Measurements from ENCODE around the gene SLC15A2.
"Not testable (repeated sequence)": the region's sequence is repeated elsewhere in the genome, so short reads cannot be mapped to it uniquely, and the experiment has no call there.

SLC15A2 gene, protein sequence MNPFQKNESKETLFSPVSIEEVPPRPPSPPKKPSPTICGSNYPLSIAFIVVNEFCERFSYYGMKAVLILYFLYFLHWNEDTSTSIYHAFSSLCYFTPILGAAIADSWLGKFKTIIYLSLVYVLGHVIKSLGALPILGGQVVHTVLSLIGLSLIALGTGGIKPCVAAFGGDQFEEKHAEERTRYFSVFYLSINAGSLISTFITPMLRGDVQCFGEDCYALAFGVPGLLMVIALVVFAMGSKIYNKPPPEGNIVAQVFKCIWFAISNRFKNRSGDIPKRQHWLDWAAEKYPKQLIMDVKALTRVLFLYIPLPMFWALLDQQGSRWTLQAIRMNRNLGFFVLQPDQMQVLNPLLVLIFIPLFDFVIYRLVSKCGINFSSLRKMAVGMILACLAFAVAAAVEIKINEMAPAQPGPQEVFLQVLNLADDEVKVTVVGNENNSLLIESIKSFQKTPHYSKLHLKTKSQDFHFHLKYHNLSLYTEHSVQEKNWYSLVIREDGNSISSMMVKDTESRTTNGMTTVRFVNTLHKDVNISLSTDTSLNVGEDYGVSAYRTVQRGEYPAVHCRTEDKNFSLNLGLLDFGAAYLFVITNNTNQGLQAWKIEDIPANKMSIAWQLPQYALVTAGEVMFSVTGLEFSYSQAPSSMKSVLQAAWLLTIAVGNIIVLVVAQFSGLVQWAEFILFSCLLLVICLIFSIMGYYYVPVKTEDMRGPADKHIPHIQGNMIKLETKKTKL
- 0.71 to 2.4 (median 1.9) reads per million in 3 experiments for total RNA-seq

DNA sequence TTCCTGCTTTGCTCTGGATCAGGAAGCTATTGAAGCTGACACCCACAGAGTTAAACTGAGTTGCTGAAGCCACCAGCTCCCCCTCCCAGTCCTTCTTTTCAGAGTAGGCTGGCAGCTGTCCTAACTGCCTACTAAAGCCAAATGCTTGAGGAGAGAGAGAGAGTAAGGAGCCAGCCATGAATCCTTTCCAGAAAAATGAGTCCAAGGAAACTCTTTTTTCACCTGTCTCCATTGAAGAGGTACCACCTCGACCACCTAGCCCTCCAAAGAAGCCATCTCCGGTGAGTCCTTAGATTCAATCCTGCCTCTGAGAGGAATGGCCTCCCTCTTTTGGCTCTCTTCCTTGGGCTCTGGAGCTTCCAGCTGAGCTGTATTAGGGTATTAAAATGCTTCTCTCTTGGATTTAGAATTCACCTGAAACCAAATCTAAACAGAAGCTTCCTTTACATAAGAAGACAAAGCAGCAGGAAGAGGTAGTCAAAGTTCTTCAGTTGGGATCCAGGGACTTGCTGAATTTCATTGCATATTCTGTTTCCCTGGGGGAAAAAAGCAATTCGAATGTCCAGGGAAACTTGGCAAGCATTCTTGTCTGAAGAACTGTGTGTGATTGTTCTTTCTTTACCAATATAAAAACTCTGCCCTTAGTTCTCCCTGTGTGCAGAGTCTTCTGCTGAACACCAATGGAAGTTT lies at the start of gene SLC15A2:
TSS of gene SLC15A2 (plus strand) at position 101 of the 690 bp plus-strand sequence. CDS start at position 177, 76 bp downstream.
- no peak for DNase-seq

DNA sequence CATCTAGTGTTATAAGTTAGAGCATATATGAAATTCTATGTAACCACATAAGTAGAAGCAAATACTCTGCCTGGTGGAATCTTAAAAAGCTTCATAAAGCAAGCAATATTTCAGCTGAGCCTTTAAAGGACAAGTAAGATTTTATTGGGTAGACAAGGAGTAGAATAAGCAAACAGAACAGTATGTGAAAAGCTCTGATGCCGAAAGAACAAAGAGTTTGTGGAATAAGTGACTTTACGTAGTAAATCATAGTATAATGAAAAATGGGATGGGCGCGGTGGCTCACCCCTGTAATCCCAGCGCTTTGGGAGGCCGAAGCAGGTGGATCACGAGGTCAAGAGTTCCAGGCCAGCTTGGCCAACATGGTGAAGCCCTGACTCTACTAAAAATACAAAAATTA lies 49.3 kb upstream of the SLC15A2 start:
- no peak for DNase-seq

DNA sequence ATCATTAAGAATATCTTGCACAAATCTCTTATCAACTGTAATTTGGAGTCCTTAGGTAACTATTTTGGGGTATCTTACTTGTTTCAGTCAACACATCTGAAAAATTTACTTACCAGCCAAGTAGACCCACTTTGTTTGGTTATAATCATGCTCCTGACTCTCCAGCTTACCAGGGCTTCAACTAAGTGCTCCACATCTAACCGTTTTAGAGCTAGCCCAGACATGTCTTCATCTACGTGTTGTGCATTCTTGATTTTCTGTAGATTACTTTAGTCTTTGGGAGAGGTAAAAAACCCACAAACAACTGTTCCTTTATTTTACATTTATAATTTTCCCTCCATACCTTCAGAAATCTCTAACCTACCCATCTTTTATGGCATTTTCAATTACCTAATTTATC lies 41.9 kb upstream of the SLC15A2 start:
- no peak for DNase-seq

DNA sequence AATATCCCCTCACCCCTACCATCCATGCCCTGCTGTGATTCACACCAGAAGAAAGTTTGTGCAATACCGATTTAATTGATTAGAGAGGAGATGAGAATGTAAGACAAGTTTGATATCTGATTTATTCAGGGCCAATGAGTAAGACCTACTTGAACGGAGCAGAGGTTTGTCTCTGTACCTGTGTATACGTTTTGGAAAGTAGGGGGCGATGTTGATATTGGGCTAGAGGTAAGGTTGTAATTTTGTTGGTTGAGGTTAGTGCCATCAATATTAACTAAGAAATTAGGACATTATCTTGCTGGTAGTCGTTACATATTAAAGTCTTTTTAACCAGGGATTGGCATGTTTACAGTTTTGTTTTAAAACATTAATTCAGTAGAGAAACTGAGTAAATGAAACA lies 38.6 kb upstream of the SLC15A2 start:
- no peak for DNase-seq

DNA sequence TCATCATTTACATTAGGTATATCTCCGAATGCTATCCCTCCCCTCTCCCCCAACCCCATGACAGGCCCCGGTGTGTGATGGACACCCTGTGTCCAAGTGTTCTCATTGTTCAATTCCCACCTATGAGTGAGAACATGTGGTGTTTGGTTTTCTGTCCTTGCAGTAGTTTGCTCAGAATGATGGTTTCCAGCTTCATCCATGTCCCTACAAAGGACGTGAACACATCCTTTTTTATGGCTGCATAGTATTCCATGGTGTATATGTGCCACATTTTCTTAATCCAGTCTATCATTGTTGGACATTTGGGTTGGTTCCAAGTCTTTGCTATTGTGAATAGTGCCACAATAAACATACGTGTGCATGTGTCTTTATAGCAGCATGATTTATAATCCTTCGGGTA lies 36.4 kb upstream of the SLC15A2 start:
- DNase-seq, result not testable (repeated sequence)

DNA sequence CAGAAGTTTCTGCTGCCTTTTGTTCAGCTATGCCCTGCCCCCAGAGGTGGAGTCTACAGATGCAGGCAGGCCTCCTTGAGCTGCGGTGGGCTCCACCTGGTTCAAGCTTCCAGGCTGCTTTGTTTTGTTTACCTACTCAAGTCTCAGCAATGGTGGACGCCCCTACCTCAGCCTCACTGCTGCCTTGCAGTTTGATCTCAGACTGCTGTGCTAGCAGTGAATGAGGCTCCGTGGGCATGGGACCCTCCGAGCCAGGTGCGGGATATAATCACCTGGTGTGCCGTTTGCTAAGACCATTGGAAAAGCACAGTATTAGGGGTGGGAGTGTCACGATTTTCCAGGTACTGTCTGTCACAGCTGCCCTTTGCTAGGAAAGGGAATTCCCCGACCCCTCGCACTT lies 31.0 kb upstream of the SLC15A2 start:
- not testable (repeated sequence) for DNase-seq

DNA sequence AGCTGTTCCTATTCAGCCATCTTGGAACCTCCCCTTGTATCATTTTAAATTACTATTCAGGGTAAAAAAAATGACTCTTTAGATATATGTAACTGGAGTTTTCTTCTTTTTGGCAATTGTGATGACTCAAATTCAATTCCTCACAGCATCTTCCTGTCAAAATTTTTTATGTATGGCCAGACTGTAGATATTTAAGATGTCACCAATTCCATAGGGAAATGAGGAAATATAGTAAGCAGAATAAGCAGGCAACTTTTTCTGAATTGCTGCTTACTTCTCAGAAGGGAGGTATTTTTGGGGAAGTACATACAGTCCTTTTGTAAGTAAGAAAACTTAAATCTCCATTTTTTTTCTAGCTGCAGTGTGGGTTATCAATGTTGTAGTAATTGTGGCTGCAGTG lies 30.4 kb upstream of the SLC15A2 start:
- DNase-seq, result no peak

DNA sequence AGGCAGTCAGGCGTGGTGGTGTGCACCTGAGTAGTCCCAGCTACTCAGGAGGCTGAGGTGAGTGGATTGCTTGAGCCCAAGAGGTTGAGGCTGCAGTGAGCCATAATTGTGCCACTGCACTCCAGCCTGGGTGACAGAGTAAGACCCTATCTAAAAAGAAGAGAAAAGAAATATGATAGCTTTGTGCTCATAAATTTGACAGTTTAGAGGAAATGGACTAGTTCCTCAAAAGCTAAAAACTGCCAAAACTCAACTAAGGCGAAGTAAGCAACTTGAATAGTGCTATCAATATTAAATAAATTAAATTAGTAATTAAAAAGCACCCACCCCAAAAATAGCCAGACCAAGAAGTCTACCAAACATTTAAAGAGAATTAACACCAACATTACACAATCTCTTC lies 24.5 kb upstream of the SLC15A2 start:
- no peak for DNase-seq

DNA sequence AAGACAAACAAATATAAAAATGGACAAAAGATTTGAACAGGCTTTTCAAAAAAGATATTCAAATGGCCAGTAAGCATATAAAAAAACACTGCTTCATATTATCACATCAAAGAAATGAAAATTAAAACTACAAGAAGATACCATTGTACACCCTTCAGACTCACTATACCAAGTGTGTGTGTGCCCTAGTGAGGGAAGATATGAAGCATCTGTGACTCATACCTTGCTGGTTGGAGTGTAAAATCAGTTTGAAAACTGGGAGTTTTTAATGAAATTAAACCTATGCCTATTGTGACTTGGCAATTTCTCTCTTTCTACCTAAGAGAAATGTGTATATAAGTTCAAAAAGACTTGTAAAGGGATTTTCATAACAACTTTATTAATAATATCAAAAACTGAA lies 23.5 kb upstream of the SLC15A2 start:
- no peak for DNase-seq

DNA sequence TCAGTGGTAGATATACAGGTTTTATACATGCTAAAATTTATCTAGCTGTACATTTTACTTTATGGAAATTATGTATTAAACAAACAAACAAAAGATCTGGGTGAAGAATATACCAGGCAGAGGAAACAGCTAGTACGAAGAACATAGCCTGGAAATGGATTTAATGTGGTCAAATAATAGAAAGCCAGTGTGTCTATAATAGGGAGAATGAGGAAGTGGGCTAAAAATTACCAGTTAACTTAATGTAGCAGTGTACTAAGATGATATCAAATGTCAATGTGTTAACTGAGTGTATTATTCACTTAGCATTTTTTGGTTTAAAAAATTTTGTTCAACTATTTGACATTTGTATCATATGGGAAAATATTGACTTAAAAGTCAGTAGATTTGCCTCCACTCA lies 22.8 kb upstream of the SLC15A2 start:
- no peak for DNase-seq

DNA sequence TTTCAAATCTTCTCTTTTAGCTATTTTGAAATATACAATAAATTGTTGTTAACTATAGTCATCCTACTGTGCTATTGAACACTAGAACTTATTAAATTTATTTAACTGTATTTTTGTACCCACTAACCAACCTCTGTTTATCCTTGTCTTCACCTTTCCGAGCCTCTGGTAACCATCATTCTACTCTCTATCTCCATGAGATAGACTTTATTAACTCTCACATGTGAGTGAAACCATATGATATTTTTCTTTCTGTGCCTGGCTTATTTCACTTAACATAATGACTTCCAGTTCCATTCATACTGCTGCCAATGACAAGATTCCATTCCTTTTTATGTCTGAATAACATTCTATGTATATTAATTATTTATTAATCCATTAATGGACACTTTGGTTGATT lies 15.8 kb upstream of the SLC15A2 start:
- no peak for DNase-seq

DNA sequence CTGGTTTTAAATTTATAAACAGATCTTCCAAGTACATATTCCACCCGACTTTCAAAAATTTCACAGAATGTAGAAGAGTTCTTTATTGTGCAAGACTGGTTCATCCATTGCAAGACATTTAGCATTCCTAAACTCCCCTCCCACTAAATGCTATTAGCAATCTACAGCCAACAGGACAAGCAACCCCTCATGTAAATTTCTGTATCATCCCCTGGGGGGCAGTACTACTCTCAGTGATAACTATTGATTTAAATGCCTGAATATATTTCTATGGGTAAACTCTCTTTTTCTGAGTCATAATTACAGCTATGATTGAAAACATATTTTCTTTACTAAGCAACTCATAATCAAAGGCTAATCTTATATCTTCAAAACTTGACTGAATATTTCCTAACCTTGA lies 10.7 kb upstream of the SLC15A2 start:
- DNase-seq, result no peak

DNA sequence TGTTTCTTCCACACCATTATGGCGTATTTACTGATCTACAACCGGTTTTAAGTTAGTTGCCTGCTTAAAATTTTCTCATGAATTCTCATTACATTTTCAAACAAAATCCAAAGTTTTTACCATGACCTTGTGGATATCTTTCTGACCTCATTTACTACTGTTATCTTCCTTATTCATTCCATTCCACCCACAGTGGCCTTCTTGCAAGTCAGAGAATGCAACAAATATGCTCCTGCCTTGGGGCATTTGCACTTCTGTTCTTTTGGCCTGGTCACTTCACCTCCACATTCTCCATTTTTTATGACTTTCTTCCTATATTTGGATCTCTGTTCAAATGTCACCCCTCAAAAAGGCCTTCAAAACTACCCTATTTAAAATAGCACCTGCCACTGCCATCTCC lies 8.8 kb upstream of the SLC15A2 start:
- DNase-seq, result no peak

DNA sequence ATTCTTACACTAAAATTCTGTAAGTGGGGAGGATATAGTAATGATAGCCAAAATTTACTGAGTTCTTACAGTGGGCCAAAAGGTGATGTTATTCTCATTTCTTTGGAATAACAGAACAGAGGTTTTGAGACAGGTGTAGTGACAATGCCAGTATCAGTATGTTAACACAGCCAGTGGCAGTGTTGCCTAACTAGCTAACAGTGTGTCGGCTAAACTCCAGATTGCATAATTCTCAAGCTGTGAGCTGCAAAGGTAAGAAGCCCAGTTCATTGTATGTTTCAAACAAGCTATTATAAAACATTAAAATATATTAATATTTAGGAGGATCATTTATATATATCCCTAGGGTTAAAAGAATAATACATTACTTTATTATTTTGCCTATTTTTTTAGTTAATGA lies 920 bp downstream of the SLC15A2 start:
- DNase-seq, result no peak

DNA sequence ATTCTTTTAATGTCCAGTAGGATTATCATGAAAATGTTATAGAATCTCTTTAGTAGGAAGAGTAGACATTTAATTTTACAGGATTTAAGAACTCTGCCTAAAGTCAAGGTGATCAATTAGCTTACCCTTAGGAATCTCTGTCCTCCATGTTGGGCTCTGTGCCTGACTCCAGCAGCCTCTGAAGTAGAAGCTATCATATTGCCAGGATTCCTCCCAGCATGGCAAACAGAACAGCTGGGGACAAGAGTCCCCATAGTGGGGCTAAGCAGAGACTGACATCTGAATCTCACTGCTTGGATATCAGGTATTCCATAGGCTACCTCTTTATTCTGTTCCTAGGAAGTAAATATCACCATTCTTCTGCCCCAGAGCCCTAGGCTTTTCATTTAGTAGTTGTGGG lies 1.5 kb downstream of the SLC15A2 start:
- DNase-seq, result no peak

DNA sequence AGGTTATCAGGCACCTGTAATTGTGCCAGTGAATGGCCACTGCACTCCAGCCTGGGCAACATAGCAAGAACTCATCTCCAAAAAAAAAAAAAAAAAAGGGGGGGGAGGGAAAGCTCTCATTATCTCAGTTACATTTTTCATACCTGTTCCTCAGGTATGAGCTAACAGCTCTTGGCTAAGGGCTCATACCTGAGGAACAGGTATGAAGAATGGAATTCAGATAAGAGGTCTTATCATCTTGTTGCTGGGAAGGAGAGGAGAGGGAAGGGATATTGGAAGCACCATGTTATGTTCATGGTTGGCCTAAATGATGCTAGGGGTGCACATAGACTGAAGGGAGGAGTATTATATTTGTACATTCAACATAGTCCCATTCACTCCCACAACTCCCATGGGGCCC lies 2.6 kb downstream of the SLC15A2 start:
- no peak for DNase-seq

DNA sequence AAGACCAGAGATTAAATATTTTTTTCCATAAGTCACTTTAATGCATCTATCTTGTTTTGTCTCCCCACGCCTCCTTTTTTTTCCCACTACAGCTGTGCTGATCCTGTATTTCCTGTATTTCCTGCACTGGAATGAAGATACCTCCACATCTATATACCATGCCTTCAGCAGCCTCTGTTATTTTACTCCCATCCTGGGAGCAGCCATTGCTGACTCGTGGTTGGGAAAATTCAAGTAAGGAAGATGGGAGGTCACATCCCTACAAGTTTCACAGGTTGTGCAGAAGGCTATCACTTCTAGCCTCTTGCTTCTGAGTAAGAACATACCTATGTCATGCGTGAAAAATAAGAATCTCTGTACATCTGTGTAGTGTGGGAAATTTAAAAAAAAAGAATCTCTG lies 3.1 kb downstream of the SLC15A2 start:
- no peak for DNase-seq

DNA sequence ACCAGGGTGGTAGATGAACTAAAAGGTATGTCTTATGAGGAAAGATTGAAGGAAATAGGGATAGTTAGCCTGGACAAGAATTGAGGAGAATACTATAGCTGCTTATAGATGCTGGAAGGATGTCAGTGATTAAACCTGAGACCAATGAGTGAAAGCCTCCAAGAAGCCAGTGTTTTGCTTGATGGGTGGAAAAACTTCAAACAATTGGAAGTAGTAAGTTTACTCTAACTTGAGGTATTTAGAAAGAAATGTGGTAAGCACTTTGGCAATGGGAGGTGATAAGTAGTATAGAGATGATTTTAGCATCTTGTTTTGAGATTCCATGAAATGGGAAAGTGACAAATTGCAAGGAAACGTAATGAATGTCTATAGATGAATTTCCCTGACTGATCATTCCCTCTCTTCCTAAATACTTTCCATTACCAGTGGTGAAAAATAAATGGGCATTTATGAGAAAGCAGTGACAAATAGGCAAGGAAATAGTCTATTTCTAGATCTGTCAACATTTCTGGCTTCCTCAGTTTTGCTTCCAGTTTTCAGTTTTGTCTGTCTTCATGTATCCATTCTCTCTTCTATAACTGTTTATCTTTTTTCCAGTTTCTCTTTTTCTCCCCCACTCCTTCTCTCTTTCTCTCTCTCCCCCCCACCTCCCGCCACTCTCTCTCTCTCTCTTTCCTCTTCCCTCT lies 19.2 kb downstream of the SLC15A2 start:
- no peak for DNase-seq

DNA sequence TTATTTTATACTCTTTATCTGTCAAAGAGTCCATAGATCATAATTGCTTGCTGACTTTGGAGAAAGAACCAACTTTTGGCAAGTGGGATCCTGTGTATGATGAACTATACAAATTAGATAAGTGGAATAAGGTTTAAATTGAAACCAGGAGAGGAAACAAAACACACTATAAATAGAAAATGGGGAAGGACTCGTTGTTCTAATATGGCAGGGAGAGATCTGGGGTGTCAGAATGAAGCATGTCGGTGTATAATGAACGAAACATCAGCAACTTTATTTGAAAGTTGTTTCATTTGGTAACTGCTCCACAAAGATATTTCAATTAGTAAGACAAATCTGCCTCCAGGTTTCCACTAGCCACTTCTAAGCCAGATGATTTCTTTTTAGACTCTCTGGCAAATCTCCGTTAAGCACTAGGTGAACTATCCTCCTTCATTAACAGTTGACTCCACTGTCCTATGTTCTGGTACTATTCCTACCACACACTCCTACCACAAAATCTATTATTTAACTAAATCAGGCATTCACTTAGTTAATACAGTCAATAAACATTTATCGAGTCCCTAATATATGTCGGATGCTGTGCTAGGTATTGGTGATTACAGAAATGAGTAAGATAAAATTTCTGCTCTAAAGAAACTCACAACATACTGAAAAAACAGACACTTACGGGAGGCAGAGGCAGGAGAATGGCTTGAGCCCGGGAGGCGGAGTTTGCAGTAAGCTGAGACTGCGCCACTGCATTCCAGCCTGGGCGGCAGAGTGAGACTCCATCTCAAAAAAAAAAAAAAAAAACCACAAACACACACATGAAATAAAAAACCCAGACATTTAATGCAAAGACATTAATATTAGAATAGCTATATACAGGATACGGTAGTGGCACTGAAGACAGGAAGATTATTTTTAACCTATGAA lies 20.1 kb downstream of the SLC15A2 start:
- DNase-seq, result no peak

DNA sequence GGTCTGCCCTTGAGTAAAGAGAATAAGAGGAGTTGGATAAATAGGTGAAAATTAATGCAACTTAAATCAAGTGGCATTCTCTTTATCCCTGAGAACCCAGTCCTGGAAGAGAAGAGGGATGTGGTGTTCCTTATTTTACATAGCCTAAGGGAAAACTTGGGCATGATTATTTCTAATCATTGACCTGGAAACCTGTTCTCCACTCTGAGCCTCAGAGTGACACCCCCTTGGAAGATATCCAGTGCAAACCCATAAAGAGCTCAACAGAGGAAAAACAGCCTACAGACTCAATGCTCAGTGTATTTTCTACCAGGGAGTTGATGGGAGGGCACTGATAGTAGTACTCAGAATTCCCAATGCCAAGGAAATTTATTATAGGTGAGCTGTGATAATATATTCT lies 22.0 kb downstream of the SLC15A2 start:
- no peak for DNase-seq

DNA sequence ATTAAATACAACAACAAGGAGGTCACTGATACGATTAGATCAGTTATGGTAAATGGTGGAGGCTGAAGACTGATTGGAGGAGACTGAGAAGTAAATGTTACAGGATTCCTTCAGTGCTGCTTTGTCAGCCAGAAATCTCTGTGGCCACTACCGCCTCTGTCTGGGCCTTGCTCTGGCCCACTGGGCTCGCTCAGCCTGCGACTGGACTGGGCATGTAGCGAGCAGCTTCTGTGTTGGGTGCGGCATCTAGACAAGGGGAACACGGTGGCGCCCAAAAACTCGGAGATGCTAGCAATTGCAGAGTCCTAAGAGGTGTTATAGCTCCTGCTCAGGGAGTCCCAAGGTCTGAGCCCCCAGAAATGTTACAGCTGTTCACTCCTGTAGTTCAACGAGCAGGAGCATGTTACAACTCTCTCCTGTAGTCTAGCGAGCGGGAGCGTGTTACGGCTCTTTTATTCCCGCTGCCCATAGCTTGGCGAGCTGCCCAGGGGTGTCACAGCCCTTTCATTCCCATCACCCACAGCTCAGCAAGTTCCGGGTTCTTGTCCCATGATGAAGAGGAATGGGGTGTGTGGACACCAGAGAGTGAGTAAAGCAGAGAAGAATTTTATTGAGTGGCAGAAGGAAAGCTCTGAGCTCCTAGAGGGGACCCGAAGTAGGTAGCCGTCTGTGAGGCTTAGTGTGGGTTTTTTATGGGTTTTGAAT lies 24.7 kb downstream of the SLC15A2 start:
- DNase-seq, result no peak
